Measurements from ENCODE around the gene GTF3C2.

GRCh38 chr2:27303093-27304025, 53.2 kb downstream of the GTF3C2 start:
- TF ChIP-seq POLR2A (IDR thresholded peaks at IDR 0.05; ENCODE audit: low read depth) (no peak), CTCF (IDR thresholded peaks at IDR 0.05) (peak; percentile 86 to 89 (median 89)), EP300 (IDR thresholded peaks at IDR 0.05) (no peak)

Data from esophagus muscularis mucosa (tissue), 4 donors.